H1 (cell line): ENCODE data around the gene ALX1. TPM values are rescaled to one million over a fixed set of nuclear protein-coding genes. Genes with fewer than 3 reads are reported as not detected.

ENCODE experiments used
- CTCF ChIA-PET: fragments of 300-600 bp; sonication (Branson Sonifier 250); formaldehyde crosslinking; loops from one replicate; lab custom pipeline; 2021; ENCODE audit not compliant: partially characterized antibody; lab: Charles Lee
- POLR2A ChIA-PET: fragments of 300-600 bp; sonication (Branson Sonifier 250); formaldehyde crosslinking; loops from one replicate; lab custom pipeline; 2021; ENCODE audit warnings: inconsistent platforms; ENCODE audit not compliant: partially characterized antibody; lab: Charles Lee
- DNase-seq, 2 experiments: peaks; one replicate each; pipeline versions ENCODE4 v3.0.0 to v3.0.0-alpha.2; 2010 to 2022; ENCODE audit warnings: low spot score in 2 of 2, low read depth in 1 of 2, mixed read lengths in 1 of 2
- FAIRE-seq: peaks from 2 replicates; lab custom pipeline; 2011; peaks lifted over from hg19 to GRCh38; lab: Jason Lieb, UNC
- H2AFZ ChIP-seq: 2 replicates; pipeline ENCODE4 v1.8.1; 2012; ENCODE audit warnings: low read length, inconsistent platforms
- H2AK5ac ChIP-seq: 2 replicates; pipeline ENCODE4 v1.6.1; 2013; ENCODE audit warnings: low read depth, low read length
- H2BK120ac ChIP-seq: replicated peaks from 2 replicates; pipeline ENCODE3; 2013; ENCODE audit warnings: low read depth, low read length, inconsistent platforms
- H2BK12ac ChIP-seq: 2 replicates; pipeline ENCODE4 v1.6.1; 2013; ENCODE audit warnings: low read depth, low read length
- H2BK15ac ChIP-seq: 2 replicates; pipeline ENCODE4 v1.6.1; 2013; ENCODE audit warnings: low read length
- H2BK20ac ChIP-seq: 2 replicates; pipeline ENCODE4 v1.6.1; 2013; ENCODE audit warnings: low read length
- H2BK5ac ChIP-seq: 2 replicates; pipeline ENCODE4 v1.6.1; 2013; ENCODE audit warnings: low read depth, low read length
- H3K14ac ChIP-seq: 2 replicates; pipeline ENCODE4 v1.6.1; 2013; ENCODE audit warnings: inconsistent platforms; ENCODE audit not compliant: insufficient read length
- H3K18ac ChIP-seq: 2 replicates; pipeline ENCODE4 v1.6.1; 2013; ENCODE audit warnings: low read length; ENCODE audit errors: extremely low read depth
- H3K23ac ChIP-seq: 2 replicates; pipeline ENCODE4 v1.6.1; 2013; ENCODE audit warnings: inconsistent platforms; ENCODE audit not compliant: insufficient read length
- H3K23me2 ChIP-seq: 2 replicates; pipeline ENCODE4 v1.6.1; 2013; ENCODE audit warnings: low read depth, low read length
- H3K27ac ChIP-seq: 2 replicates; pipeline ENCODE4 v1.6.1; 2011; ENCODE audit warnings: low read depth, low read length, inconsistent platforms
- H3K27me3 ChIP-seq, 4 experiments: replicated peaks in 1 of 4; 1 replicate in 1 of 4; 2 replicates in 3 of 4; pipeline versions ENCODE4 v1.6.1 to v1.8.1; 2011 to 2013; ENCODE audit warnings: low read length in 3 of 4, mild to moderate bottlenecking in 3 of 4, inconsistent platforms in 2 of 4, mixed read lengths in 2 of 4, moderate library complexity in 1 of 4; ENCODE audit not compliant: control insufficient read depth in 3 of 4, insufficient read depth in 3 of 4; ENCODE audit errors: extremely low read depth in 1 of 4
- H3K36me3 ChIP-seq, 4 experiments: 2 replicates each; pipeline versions ENCODE4 v1.6.1 to v1.8.1; 2011 to 2013; ENCODE audit warnings: mild to moderate bottlenecking in 4 of 4, low read length in 3 of 4, moderate library complexity in 2 of 4, control low read depth in 1 of 4, inconsistent platforms in 1 of 4; ENCODE audit not compliant: insufficient read depth in 4 of 4, control insufficient read depth in 2 of 4
- H3K4ac ChIP-seq: replicated peaks from 2 replicates; pipeline ENCODE3; 2013; ENCODE audit warnings: low read length, low read depth, mixed read lengths, inconsistent platforms; ENCODE audit not compliant: insufficient read length
- H3K4me1 ChIP-seq, 4 experiments: replicated peaks in 1 of 4; 1 replicate in 1 of 4; 2 replicates in 3 of 4; pipeline versions ENCODE4 v1.6.1 to v1.8.1; 2011 to 2013; ENCODE audit warnings: low read length in 3 of 4, inconsistent platforms in 2 of 4, mixed read lengths in 1 of 4; ENCODE audit not compliant: insufficient read depth in 4 of 4, control insufficient read depth in 3 of 4
- H3K4me2 ChIP-seq, 2 experiments: 2 replicates each; pipeline versions ENCODE4 v1.6.1 to v1.8.1; 2011 to 2013; ENCODE audit warnings: low read depth in 2 of 2, low read length in 2 of 2, control low read depth in 1 of 2, inconsistent platforms in 1 of 2, mild to moderate bottlenecking in 1 of 2; ENCODE audit not compliant: insufficient read depth in 1 of 2
- H3K4me3 ChIP-seq, 4 experiments: fragments of 200-600, 300-600 bp in 1 of 4; sonication (generic), shearing (Covaris generic), sonication (Bioruptor Twin) in 1 of 4; 2 replicates each; pipeline versions ENCODE4 v1.5.1 to v1.8.1; 2011 to 2016; ENCODE audit warnings: low read length in 4 of 4, low read depth in 3 of 4, control low read depth in 2 of 4, inconsistent platforms in 2 of 4, mild to moderate bottlenecking in 2 of 4, mixed read lengths in 1 of 4, moderate library complexity in 1 of 4; ENCODE audit not compliant: insufficient read depth in 2 of 4; ENCODE audit errors: extremely low read depth in 1 of 4
- H3K56ac ChIP-seq: replicated peaks from 2 replicates; pipeline ENCODE3; 2013; ENCODE audit warnings: low read depth, mild to moderate bottlenecking, mixed read lengths, low read length, inconsistent platforms; ENCODE audit not compliant: insufficient read length
- H3K79me1 ChIP-seq: 2 replicates; pipeline ENCODE4 v1.6.1; 2013; ENCODE audit warnings: low read depth, low read length, control low read depth
- H3K79me2 ChIP-seq, 2 experiments: 2 replicates each; pipeline versions ENCODE4 v1.6.1 to v1.8.1; 2012 to 2013; ENCODE audit warnings: low read length in 2 of 2, mild to moderate bottlenecking in 2 of 2, inconsistent platforms in 1 of 2; ENCODE audit not compliant: insufficient read depth in 2 of 2, control insufficient read depth in 1 of 2
- H3K9ac ChIP-seq, 4 experiments: replicated peaks in 1 of 4; 1 replicate in 1 of 4; 2 replicates in 3 of 4; pipeline versions ENCODE4 v1.6.1 to v1.8.1; 2011 to 2013; ENCODE audit warnings: low read depth in 3 of 4, low read length in 3 of 4, control low read depth in 2 of 4, mild to moderate bottlenecking in 2 of 4, moderate library complexity in 2 of 4, inconsistent platforms in 1 of 4; ENCODE audit errors: extremely low read depth in 1 of 4
- H3K9me3 ChIP-seq, 2 experiments: 2 replicates each; pipeline versions ENCODE4 v1.6.1 to v1.8.1; 2012 to 2013; ENCODE audit warnings: mild to moderate bottlenecking in 2 of 2, moderate library complexity in 2 of 2, control low read depth in 1 of 2, inconsistent platforms in 1 of 2, low read depth in 1 of 2, low read length in 1 of 2, mixed read lengths in 1 of 2; ENCODE audit not compliant: insufficient read depth in 2 of 2
- H4K20me1 ChIP-seq, 2 experiments: replicated peaks in 1 of 2; 2 replicates each; pipeline versions ENCODE3 to v1.8.1; 2011 to 2013; ENCODE audit warnings: inconsistent platforms in 2 of 2, low read length in 2 of 2, mild to moderate bottlenecking in 1 of 2; ENCODE audit not compliant: insufficient read depth in 2 of 2, control insufficient read depth in 1 of 2
- H4K5ac ChIP-seq: 2 replicates; pipeline ENCODE4 v1.6.1; 2013; ENCODE audit warnings: low read length, low read depth, mixed read lengths, inconsistent platforms; ENCODE audit not compliant: insufficient read length
- H4K8ac ChIP-seq: 2 replicates; pipeline ENCODE4 v1.8.0; 2013; ENCODE audit warnings: mild to moderate bottlenecking, moderate library complexity, low read length, inconsistent platforms; ENCODE audit not compliant: insufficient read depth; ENCODE audit errors: extremely low read depth
- H4K91ac ChIP-seq: replicated peaks from 2 replicates; pipeline ENCODE3; 2013; ENCODE audit warnings: low read length, mixed read lengths, inconsistent platforms; ENCODE audit not compliant: insufficient read length
- CREB1 ChIP-seq: IDR thresholded peaks from 2 replicates; pipeline ENCODE4 v1.6.1; 2012; ENCODE audit warnings: inconsistent platforms
- POU5F1 ChIP-seq: IDR thresholded peaks from 2 replicates; pipeline ENCODE4 v1.6.1; 2011; ENCODE audit warnings: low read depth, mild to moderate bottlenecking, low read length, moderate library complexity
- polyA plus RNA-seq, 7 experiments: library from polyadenylated mRNA; depleted of rRNA in 3 of 7; stranded (reverse) in 5 of 7; unstranded in 2 of 7; fragments of >200 nt in 5 of 7; fragments of 200-250 nt in 2 of 7; gene quantifications; 1 replicate in 5 of 7; 2 replicates in 1 of 7; 4 replicates in 1 of 7; pipeline versions ENCODE4 v1.2.1 to v1.2.3, GENCODE V29; 2011 to 2013; ENCODE audit warnings: missing spikeins in 2 of 7, mixed read lengths in 2 of 7
- total RNA-seq: library from RNA; stranded (reverse); fragmentation: NEBNext Ultra II Directional; extraction: Animal tissue kit (Norgen Biotek cat#: 25700); gene quantifications from 2 replicates; pipeline ENCODE4 v1.2.1, GENCODE V29; 2021

Gene ALX1
- total and polyA plus RNA-seq, 2 of the 8 experiments (the other 6 are each of a cell fraction or from before 2014, with no cell fraction given), result 0.41 to 0.73 TPM

GRCh38 chr12:85350356-85350755 lies 70.3 kb downstream of the ALX1 start:
- Histone ChIP-seq H2BK15ac (no peak overlapping the region), H3K18ac (no peak overlapping the region), H3K27me3 (no peaks in the 10 kb centered on the region), H3K14ac (no peak overlapping the region), H4K20me1 (no peaks in the 10 kb centered on the region), H3K4me2 (no peak overlapping the region), H3K79me2 (no peaks in the 10 kb centered on the region), H4K91ac (no peak overlapping the region), H3K23ac (no peak overlapping the region), H3K4ac (no peak overlapping the region), H2BK120ac (no peak overlapping the region), H3K9me3 (no peaks in the 10 kb centered on the region), H3K27ac (no peak overlapping the region), H2BK5ac (no peak overlapping the region), H3K56ac (no peak overlapping the region), H2AK5ac (no peak overlapping the region), H2AFZ (no peak overlapping the region), H3K79me1 (no peaks in the 10 kb centered on the region), H4K5ac (no peak overlapping the region), H4K8ac (no peak overlapping the region), H3K23me2 (no peaks in the 10 kb centered on the region), H3K36me3 (peaks cover 0 to 2% (median 0%) of the 10 kb centered on the region in 4 experiments; a peak in 1 of 8 replicates), H2BK12ac (no peak overlapping the region), H2BK20ac (no peak overlapping the region), H3K4me3 (no peak overlapping the region), H3K4me1 (no peaks in the 10 kb centered on the region), H3K9ac (no peak overlapping the region)
- ChIA-PET CTCF (no interaction called here), POLR2A (no interaction called here)
- DNase-seq (no peak), FAIRE-seq (no peak)
- no peak for TF ChIP-seq CREB1
- TF ChIP-seq POU5F1, result no peak
